ENCODE data around the gene KDF1. TPM values are rescaled to one million over a fixed set of nuclear protein-coding genes. Genes with fewer than 3 reads are reported as not detected.

KDF1 gene
- total RNA-seq, 2 experiments from 2014 or later, result not detected

DNA sequence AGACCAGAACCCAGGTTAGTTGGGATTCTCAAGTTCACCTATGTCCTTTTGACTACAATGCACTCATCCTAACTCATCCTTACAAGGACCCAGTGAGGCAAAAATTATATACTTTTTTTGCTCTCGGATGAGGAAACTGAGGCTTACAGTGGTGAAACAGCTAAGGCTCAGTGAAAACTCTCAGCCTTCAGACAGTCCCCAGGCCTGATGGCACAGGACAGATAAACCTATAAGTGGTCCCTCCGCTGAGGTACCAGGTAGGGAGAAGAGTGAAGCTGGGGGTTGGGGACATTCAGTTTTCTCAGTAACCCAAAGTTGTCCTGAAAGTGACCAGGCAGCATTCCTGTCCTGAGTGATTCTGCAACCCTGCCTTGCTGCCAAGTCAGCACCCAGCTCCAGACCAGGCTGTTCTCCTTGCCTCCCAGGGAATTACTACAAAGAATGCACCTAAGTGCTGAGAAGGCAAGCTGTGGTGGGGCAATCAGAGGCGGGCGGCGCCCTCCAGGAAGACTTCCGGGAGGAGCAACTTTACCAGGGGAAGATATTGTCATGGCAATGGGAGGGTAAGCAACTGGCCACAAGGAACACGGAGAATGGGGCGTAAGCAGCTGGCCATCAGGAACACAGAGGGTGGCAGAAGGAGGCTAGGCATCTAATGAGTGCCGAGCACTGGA is 47.8 kb upstream of the KDF1 start:
- H3K4me3 ChIP-seq (ENCODE audit: low read depth, low read length, poor library complexity, severe bottlenecking), result no peak overlapping the region
- POLR2A ChIA-PET, result interaction anchor here (0.6 to 1.5 kb wide), 3 partner anchors 10 to 1507 kb away, joined by 3 to 4 read pairs (median 3); no protein-coding TSS in a partner anchor
- no peaks in the 10 kb centered on the region for H3K79me2 ChIP-seq (ENCODE audit: insufficient read depth, low read depth, low read length)
- no peak overlapping the region for H3K4me2 ChIP-seq (ENCODE audit: low read length)
- H3K27ac ChIP-seq (ENCODE audit: low read depth, low read length, poor library complexity, severe bottlenecking), result no peak overlapping the region
- CTCF ChIA-PET (ENCODE audit: unreplicated experiment), result no interaction called here
- H2AFZ ChIP-seq (ENCODE audit: low read length), result no peak overlapping the region
- H3K36me3 ChIP-seq (ENCODE audit: insufficient read depth, low read length), result no peaks in the 10 kb centered on the region
- DNase-seq (ENCODE audit: low spot score), result no peak
- no peaks in the 10 kb centered on the region for H3K4me1 ChIP-seq (ENCODE audit: insufficient read depth, low read length, poor library complexity, severe bottlenecking)
- H4K20me1 ChIP-seq (ENCODE audit: insufficient read depth, low read length), result no peaks in the 10 kb centered on the region
- intact Hi-C loops (cut with micrococcal nuclease; ENCODE audit: unreplicated experiment), result no loop called here
- no TSS peak for BruUV-seq (replicated peaks)
- TF ChIP-seq EZH2phosphoT487 (IDR thresholded peaks at IDR 0.05; ENCODE audit: borderline replicate concordance, low read depth, low read length), result no peak
- TF ChIP-seq, protein P1, sequence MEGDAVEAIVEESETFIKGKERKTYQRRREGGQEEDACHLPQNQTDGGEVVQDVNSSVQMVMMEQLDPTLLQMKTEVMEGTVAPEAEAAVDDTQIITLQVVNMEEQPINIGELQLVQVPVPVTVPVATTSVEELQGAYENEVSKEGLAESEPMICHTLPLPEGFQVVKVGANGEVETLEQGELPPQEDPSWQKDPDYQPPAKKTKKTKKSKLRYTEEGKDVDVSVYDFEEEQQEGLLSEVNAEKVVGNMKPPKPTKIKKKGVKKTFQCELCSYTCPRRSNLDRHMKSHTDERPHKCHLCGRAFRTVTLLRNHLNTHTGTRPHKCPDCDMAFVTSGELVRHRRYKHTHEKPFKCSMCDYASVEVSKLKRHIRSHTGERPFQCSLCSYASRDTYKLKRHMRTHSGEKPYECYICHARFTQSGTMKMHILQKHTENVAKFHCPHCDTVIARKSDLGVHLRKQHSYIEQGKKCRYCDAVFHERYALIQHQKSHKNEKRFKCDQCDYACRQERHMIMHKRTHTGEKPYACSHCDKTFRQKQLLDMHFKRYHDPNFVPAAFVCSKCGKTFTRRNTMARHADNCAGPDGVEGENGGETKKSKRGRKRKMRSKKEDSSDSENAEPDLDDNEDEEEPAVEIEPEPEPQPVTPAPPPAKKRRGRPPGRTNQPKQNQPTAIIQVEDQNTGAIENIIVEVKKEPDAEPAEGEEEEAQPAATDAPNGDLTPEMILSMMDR (conservative IDR thresholded peaks at IDR 0.05; ENCODE audit: low read length), result no peak
- H3K9me3 ChIP-seq (ENCODE audit: low read length), result no peaks in the 10 kb centered on the region
- no peaks in the 10 kb centered on the region for H3K9me2 ChIP-seq (ENCODE audit: insufficient read depth, low read length)

DNA sequence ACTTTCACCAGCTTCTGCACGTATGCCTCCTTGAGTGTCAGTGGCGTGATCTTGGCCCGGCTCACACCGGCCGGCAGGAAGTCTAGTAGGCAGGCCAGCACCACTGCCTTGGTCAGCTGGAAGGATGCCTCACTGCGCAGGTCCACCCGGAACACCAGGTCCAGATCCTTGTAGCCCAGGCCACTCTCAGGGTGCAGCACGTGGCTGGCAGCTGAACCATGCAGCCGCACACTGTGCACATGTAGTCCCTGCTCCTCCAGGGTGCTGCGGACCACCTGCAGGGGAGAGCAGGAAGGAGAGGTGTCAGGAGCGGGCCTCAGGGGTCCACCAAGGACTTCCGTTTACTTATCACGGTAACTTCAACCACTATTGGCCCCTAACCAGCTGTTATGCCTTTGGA is 46.4 kb upstream of the KDF1 start:
- POLR2A ChIA-PET, result no interaction called here

More for the DNA sequence above, 46.4 kb upstream of the KDF1 start:
- no peak for DNase-seq (ENCODE audit: low spot score)
- H3K36me3 ChIP-seq (ENCODE audit: insufficient read depth, low read length), result no peaks in the 10 kb centered on the region
- intact Hi-C loops (cut with micrococcal nuclease; ENCODE audit: unreplicated experiment), result no loop called here
- no peak overlapping the region for H3K4me3 ChIP-seq (ENCODE audit: low read depth, low read length, poor library complexity, severe bottlenecking)
- H3K4me2 ChIP-seq (ENCODE audit: low read length), result no peak overlapping the region
- CTCF ChIA-PET (ENCODE audit: unreplicated experiment), result interaction anchor here (1.1 kb wide), 1 partner anchor 9 kb away, joined by 3 read pairs; no protein-coding TSS in a partner anchor
- no peaks in the 10 kb centered on the region for H4K20me1 ChIP-seq (ENCODE audit: insufficient read depth, low read length)
- no peaks in the 10 kb centered on the region for H3K9me3 ChIP-seq (ENCODE audit: low read length)
- H2AFZ ChIP-seq (ENCODE audit: low read length), result no peak overlapping the region
- no peak overlapping the region for H3K27ac ChIP-seq (ENCODE audit: low read depth, low read length, poor library complexity, severe bottlenecking)
- BruUV-seq (replicated peaks), result no TSS peak
- no peaks in the 10 kb centered on the region for H3K9me2 ChIP-seq (ENCODE audit: insufficient read depth, low read length)
- no peaks in the 10 kb centered on the region for H3K79me2 ChIP-seq (ENCODE audit: insufficient read depth, low read depth, low read length)
- no peak for TF ChIP-seq EZH2phosphoT487 (IDR thresholded peaks at IDR 0.05; ENCODE audit: borderline replicate concordance, low read depth, low read length)
- TF ChIP-seq, protein P1 (conservative IDR thresholded peaks at IDR 0.05; ENCODE audit: low read length), result no peak
- peaks cover 6% of the 10 kb centered on the region for H3K4me1 ChIP-seq (ENCODE audit: insufficient read depth, low read length, poor library complexity, severe bottlenecking)
